Erythroblast (primary cell): Measurements from ENCODE around the gene LRRC3.

Source experiments
- DNase-seq, 2 experiments: peaks; one replicate each; lab custom pipeline; 2025; lab: John Stamatoyannopoulos, UW
- GATA1 ChIP-seq: IDR thresholded peaks from 2 replicates; pipeline ENCODE4 v1.6.1; 2011; ENCODE audit warnings: low read depth, mild to moderate bottlenecking, control low read depth, low read length, moderate library complexity
- POLR2A ChIP-seq: IDR thresholded peaks from 2 replicates; pipeline ENCODE4 v1.6.1; 2011; ENCODE audit warnings: mild to moderate bottlenecking, low read length

Gene LRRC3

DNA sequence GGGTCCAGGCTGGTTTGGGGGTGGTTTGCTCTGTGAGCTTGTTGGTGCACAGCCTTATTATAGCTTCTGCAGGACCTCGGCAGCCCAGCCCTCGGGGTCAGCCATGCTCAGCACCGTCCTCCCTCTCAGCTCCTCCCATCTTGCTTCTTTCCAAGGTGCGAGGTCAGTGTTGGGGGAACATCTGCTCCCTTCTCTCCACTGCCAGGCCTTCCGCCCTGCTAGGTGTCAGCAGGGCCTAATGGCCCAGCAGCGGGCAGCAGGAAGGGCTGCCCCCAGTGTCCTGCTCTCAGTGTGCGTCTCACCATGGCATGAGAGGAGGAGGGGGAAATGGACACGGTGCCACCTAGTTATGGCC lies 36.5 kb upstream of the LRRC3 start:
- no peak for TF ChIP-seq POLR2A
- no peak for TF ChIP-seq GATA1
- no peak for DNase-seq

DNA sequence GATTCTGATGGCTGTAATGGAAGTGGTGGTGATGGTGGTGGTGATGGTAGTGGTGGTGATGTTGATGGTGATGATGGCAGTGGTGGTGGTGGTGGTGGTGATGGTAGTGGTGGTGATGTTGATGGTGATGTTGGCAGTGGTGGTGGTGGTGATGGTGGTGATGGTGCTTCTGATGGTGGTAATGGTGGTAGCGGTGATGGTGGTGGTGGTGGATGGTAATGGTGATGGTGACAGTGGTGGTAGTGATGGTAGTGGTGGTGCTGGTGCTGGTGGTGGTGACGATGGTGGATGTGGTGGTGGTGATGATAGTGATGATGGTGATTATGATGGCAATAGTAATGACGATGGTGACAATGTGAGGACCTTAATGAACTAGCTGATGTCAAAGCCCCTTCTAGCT lies 35.6 kb upstream of the LRRC3 start:
- no peak for TF ChIP-seq POLR2A
- TF ChIP-seq GATA1: no peak
- no peak for DNase-seq

DNA sequence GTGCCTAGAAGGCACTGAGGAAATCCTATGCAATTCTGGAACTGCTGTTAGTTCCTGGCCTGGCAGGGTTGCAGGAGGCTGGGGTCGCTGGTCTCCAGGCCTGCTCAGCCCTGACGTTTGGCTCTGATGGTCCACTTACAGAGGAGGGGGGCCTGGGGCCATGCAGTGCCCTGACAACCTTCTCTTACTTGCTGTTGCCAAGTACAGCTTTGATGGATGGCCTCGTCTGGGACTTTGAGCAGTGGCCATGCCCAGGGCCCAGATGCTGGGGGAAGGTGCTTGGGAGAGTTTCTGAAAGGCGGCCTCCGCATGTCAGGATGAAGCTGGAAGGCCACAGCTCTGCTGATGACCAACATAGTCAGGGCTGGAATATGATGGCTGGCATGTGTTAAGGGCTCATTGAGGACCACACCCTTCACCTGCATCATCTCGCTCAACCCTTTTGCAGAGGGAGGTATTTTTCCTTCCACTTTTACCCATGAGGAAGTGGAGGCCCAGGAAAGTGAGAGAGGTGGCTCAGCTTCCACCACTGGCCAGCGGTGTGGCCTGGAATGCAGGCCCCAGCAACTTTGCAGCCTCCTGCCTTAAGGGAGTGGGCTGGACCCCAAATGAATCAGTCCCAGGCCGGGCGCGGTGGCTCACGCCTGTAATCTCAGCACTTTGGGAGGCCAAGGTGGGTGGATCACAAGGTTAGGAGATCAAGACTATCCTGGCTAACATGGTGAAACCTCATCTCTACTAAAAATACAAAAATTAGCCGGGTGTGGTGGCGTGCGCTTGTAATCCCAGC lies 34.7 kb upstream of the LRRC3 start:
- no peak for DNase-seq
- TF ChIP-seq POLR2A: no peak
- TF ChIP-seq GATA1: no peak

DNA sequence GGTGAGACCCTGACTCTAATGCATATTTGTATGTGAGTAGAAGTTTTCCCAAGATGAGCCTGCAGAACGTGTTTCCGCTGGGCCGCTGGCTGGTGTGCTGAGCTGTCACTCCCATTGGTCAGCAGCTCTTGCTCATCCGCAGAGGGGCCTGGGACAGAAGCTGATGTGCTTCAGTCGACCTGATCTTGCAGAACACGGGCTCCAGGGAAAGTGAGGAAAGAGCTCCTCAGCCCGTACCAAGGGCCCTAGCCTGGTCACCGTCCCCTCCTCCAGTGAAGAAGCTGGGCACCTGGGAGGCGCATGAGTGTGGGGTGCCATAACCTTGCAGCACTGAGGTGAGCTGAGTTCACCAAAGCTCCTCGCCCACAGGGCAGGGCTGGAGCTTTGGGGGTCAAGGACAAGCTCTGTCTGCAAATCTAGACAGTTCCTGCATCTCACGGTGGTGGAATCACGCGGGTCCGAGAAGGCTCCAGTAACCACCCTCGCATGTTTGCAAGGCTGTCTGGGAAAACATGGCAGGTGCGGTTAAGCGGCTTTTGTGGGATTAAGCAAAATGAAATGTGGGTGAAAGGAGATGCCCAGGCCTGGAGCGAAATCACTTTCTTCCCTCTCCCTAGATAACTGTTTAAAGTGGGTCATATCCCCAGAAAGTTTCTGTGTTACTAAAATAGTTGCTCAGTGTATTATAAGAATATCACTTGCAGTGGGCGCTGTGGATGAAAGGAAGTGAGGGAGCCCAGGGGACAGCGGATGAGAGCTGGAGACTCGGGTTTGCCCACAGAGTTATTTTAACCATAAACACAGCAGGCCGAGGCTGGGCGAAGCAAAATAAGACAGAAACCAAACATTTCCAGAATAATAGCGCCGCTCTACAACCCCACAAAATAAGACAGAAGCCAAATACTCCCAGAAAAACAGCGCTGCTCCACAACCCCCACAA lies 33.1 kb upstream of the LRRC3 start:
- no peak for TF ChIP-seq GATA1
- TF ChIP-seq POLR2A: no peak
- DNase-seq: no peak

DNA sequence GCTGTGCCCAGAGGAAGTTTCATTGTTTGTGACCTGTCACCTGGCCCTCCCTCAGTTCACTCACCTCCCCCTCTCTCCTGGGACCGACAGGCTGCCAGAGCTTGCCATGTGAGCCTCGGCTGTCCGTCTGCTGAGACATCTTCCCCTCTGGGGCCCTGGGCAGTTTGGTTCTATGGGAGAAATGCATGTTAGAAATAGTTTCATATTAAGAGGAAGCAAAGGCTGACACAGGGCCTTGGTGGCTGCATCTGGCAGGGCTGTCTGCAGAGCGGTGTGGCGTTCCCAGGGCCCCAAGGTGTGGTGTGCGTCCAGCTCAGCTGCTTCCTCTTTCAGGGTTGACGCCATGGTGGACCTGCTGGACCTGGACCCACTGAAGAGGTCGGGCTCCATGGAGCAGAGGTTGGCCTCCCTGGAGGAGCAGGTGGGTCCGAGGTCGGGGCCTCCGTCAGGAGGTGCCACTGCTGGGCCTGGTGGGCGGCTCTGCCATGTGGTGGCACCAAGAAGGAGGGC lies 31.9 kb upstream of the LRRC3 start:
- no peak for DNase-seq
- TF ChIP-seq GATA1: no peak
- no peak for TF ChIP-seq POLR2A

DNA sequence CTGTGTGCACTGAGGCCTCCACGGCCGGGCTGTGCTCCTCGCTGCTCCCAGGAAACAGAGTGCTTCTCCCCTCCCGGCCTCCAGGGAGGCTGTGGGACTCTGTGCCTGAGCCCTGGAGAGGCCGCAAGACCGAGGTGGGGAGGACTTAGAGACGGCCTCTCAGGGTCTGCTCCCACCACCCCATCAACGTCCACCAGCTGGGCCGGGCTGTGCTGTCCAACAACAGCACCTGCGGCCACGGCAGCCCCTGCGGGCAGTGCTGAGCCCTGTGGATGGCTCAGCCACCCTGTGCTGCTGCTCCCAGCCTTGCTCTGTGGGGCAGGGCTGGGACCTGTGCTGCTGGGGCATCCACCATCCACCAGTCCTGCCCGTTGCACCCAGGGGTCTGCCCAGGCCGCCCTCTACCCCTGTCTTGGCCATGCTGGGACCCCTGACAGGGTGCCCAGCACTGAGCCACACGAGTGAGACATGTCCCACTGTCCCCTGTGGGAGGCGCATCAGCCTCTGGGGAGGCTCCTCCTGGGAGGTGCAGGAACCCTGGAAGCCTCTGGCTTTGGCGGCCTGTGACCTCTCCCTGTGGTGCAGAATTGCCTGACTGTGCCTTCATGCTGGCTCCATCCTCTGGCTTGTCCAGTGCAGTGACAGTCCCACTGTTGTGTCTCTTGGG lies 31.2 kb upstream of the LRRC3 start:
- DNase-seq: no peak

DNA sequence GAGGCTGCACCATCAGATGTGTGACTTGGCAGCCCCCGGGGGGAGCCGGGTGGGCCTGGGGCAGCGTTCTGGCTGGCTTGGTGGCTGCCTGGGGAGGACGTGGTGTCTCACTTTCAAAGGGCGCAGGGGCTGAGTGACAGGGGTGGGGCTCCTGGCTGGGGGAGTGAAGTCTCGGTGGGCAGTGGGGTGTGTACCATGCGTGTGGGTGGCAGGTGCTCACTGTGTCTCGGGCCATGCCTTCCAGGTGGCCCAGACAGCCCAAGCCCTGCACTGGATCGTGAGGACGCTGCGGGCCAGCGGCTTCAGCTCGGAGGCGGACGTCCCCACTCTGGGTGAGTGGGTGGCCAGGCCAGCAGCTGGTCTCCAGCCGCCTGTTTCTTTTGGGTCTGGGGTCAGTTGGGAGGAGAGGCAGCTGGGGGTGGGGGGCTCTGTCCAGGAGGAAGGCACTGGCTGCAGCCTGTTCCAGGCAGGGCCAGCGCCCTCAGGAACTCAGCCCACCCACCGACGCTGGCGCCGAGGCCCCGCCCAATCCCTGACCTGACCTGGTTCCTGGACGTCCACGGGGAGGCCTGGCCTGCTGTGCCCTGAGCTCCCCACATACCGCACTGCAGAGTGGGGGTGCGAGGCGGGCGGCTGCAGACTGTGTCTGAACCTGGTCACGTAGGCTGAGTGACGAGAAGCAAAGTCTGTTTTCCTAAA lies 30.6 kb upstream of the LRRC3 start:
- TF ChIP-seq POLR2A (no peak), GATA1 (no peak)
- no peak for DNase-seq

More for the DNA sequence above, 31.2 kb upstream of the LRRC3 start:
- TF ChIP-seq POLR2A: no peak
- TF ChIP-seq GATA1: no peak

DNA sequence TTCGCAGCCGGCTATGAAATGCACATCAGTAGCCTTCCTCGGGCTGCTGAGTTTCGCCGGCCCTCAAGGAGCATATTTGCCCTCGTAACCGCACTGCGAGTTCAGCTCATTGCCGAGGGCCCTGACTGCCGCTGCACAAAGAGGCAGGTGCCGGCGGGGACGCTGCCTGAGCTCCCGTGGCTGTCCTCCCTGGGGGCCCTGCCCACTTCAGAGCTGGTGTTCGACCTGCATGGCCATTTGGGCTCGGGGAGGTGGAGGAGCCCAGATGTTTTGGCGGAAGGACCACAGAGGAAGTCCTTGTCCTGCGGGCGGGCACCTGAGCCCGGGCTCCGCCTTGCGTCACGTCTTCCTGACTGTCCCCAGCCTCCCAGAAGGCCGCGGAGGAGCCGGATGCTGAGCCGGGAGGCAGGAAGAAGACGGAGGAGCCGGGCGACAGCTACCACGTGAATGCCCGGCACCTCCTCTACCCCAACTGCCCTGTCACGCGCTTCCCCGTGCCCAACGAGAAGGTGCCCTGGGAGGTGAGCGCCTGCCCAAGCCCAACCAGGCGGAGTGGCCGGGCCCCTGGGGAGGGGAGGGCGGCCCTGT lies 29.9 kb upstream of the LRRC3 start:
- DNase-seq: no peak
- TF ChIP-seq GATA1 (no peak), POLR2A (no peak)

DNA sequence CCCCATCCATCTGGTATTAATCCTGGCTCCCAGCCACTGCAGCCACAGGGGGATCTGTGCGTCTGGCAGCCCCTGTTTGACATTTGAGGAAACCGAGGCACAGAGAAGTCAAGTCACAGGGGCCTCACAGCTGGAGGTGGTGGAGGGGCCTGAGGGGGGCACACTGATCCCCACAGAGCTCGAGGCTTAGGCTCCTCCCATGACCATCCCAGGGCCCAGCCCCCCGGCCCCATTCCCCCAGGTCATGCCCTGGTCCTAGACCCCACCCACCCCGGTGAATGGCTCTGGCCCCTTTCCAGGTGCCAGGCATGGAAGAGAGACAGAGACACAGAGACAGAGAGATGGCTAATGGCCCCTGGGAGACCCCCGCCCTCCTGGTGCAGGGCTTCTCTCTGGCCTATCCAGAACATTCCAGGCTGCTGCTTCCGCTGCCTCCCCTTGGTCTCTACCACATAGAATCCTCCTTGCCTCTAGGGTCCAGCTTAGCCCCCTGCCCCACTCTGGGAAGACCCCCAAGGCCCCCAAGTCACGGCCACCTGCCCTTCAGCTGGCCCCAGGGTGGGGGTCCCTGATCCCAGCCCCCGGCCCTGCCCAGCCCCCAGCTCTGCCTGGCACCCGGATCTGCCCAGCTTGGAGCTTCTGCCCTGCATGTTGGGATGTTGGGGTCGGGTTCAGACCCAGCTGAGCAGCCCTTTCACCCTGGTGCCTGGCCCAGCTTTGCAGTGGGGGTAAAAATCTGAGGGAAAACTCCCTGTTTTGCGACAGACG lies 29.2 kb upstream of the LRRC3 start:
- DNase-seq: no peak
- TF ChIP-seq GATA1 (no peak), POLR2A (no peak)

DNA sequence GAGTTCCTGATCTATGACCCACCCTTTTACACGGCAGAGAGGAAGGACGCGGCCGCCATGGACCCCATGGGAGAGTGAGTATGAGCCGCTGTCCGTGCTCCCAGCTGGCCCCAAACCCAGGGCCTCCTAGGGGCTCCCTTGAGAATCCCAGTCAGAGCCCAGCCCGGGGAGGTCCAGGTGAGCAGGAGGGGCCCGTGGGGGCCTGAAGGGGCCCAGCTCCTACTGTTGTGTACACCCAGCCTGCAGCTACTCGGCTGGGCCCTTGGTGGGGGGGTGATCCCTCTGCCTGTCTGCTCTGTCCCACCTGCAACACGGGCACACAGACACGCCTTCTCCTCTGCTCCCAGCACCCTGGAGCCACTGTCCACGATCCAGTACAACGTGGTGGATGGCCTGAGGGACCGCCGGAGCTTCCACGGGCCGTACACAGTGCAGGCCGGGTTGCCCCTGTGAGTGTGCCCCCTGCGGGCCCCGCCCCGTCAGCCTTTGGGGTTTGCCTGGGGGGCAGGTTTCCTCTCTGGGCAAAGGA lies 28.6 kb upstream of the LRRC3 start:
- DNase-seq: no peak
- TF ChIP-seq GATA1: no peak
- TF ChIP-seq POLR2A: no peak

DNA sequence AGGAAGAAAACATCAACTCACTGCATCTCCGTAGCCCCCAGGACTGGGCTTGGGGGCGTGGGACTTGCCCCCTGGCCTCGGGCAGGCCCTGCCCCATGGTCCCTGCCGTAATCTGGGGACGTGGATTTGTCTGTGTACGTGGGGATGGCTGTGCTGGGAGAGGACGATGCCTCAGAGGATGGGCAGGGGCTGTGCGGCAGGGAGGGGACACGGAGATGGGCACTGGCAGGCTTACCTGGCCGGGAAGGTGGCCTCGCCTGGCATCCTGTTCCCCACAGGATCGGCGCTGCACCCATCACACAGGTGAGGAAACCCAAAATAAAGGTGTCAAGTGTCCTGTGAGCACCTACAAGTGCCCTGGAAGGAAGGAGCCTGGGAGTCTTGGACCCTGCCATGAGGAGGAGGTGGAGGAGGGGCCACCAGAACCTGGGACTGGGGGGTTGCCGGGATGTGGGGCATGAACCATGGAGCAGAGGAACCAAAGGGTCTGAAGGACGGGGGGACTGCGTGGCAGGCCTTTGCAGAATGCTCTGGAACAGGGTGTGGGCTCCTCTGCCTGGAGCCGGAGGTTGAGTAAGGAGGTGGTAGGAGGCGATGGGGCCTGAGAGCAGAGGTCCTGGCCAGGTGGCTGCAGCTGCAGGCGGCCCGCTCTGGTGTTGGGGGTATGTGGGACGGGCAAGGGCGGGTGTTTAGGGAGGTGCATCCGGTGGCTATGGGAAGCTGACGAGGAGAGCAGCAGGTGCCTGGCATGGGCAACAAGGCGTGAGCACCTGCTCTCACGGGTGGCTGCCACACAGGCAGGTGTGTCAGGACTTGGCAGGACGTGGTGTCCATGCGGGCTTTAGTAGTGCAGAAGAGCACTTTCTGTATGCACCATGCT lies 27.8 kb upstream of the LRRC3 start:
- DNase-seq: no peak
- TF ChIP-seq GATA1: no peak
- no peak for TF ChIP-seq POLR2A
